GM23248 (cell line): ENCODE results near the gene ITGAD.
"Not testable (repeated sequence)": the region's sequence is repeated elsewhere in the genome, so short reads cannot be mapped to it uniquely, and the experiment has no call there.

Experiments
- EZH2 ChIP-seq: fragments of 200-600 bp; sonication (generic); IDR thresholded peaks from 2 replicates; pipeline ENCODE4 v1.6.1; 2018; ENCODE audit warnings: antibody characterized with exemption, mild to moderate bottlenecking; ENCODE audit not compliant: insufficient read depth, poor library complexity, severe bottlenecking
- EZH2phosphoT487 ChIP-seq: fragments of 200-600 bp; sonication (generic); IDR thresholded peaks from 2 replicates; pipeline ENCODE4 v1.6.1; 2018; ENCODE audit warnings: antibody characterized with exemption, moderate library complexity, mild to moderate bottlenecking, low read depth; ENCODE audit not compliant: insufficient read depth

DNA sequence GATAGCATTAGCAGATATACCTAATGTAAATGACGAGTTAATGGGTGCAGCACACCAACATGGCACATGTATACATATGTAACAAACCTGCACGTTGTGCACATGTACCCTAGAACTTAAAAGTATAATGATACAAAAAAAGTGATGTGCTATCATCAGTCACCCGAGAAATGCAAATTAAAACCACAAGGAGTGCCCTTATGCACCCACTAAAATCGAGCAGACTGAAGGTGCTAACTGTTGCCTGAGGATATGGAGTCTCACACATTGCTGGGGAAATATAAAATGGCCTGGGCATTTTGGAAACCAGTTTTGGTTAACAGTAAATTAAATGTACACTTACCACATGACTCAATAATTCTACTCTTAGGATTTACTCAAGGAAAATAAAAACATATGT is 45.9 kb downstream of the ITGAD start:
- TF ChIP-seq EZH2, EZH2phosphoT487: not testable (repeated sequence)
